Trophoblast cell (in vitro differentiated cells and primary cell): ENCODE data around the gene POU6F2.

Experiments used
- DNase-seq, 2 donors: peaks; one replicate each; pipeline ENCODE4 v3.0.0-alpha.2; 2016
- H2AFZ ChIP-seq: 2 replicates; pipeline ENCODE4 v1.6.1; 2013; ENCODE audit warnings: low read length, moderate library complexity, mild to moderate bottlenecking; ENCODE audit not compliant: insufficient read depth, poor library complexity
- H2AK5ac ChIP-seq: 2 replicates; pipeline ENCODE4 v1.6.1; 2013; ENCODE audit warnings: mild to moderate bottlenecking, low read length
- H2BK120ac ChIP-seq: 2 replicates; pipeline ENCODE4 v1.6.1; 2013; ENCODE audit warnings: low read length, mild to moderate bottlenecking, moderate library complexity; ENCODE audit not compliant: insufficient read depth, poor library complexity
- H2BK12ac ChIP-seq: 2 replicates; pipeline ENCODE4 v1.6.1; 2013; ENCODE audit warnings: mild to moderate bottlenecking, low read length, moderate library complexity
- H2BK5ac ChIP-seq: 2 replicates; pipeline ENCODE4 v1.6.1; 2013; ENCODE audit warnings: low read length, low read depth, moderate library complexity, mild to moderate bottlenecking; ENCODE audit not compliant: poor library complexity
- H3K14ac ChIP-seq: 2 replicates; pipeline ENCODE4 v1.6.1; 2013; ENCODE audit warnings: mild to moderate bottlenecking, low read length
- H3K18ac ChIP-seq: 2 replicates; pipeline ENCODE4 v1.6.1; 2013; ENCODE audit warnings: mild to moderate bottlenecking, low read length
- H3K23ac ChIP-seq: 2 replicates; pipeline ENCODE4 v1.6.1; 2013; ENCODE audit warnings: low read length
- H3K27ac ChIP-seq: 2 replicates; pipeline ENCODE4 v1.5.1; 2013; ENCODE audit warnings: low read depth, mild to moderate bottlenecking, inconsistent platforms, low read length, moderate library complexity
- H3K27me3 ChIP-seq: 2 replicates; pipeline ENCODE4 v1.6.1; 2013; ENCODE audit warnings: inconsistent platforms, mild to moderate bottlenecking, low read length, moderate library complexity; ENCODE audit not compliant: insufficient read depth
- H3K36me3 ChIP-seq, 2 experiments: 1 replicate in 1 of 2; 2 replicates in 1 of 2; pipeline ENCODE4 v1.6.1; 2013; ENCODE audit warnings: low read length in 2 of 2, mild to moderate bottlenecking in 2 of 2, moderate library complexity in 1 of 2; ENCODE audit not compliant: insufficient read depth in 2 of 2, control insufficient read depth in 1 of 2
- H3K4ac ChIP-seq: 2 replicates; pipeline ENCODE4 v1.6.1; 2013; ENCODE audit warnings: low read depth, mild to moderate bottlenecking, low read length, moderate library complexity
- H3K4me1 ChIP-seq, 2 experiments: 1 replicate in 1 of 2; 2 replicates in 1 of 2; pipeline ENCODE4 v1.6.1; 2013; ENCODE audit warnings: low read length in 2 of 2, mild to moderate bottlenecking in 2 of 2, moderate library complexity in 1 of 2; ENCODE audit not compliant: insufficient read depth in 2 of 2, control insufficient read depth in 1 of 2
- H3K4me2 ChIP-seq: 2 replicates; pipeline ENCODE4 v1.6.1; 2013; ENCODE audit warnings: inconsistent platforms, mild to moderate bottlenecking, low read length, moderate library complexity
- H3K4me3 ChIP-seq: 2 replicates; pipeline ENCODE4 v1.5.1; 2013; ENCODE audit warnings: mild to moderate bottlenecking, low read depth, low read length, inconsistent platforms
- H3K79me1 ChIP-seq: one replicate; pipeline ENCODE4 v1.6.1; 2013; ENCODE audit warnings: low read length
- H3K79me2 ChIP-seq: 2 replicates; pipeline ENCODE4 v1.6.1; 2013; ENCODE audit warnings: low read length, mild to moderate bottlenecking; ENCODE audit not compliant: control insufficient read depth, insufficient read depth, poor library complexity
- H3K9ac ChIP-seq: 2 replicates; pipeline ENCODE4 v1.6.1; 2013; ENCODE audit warnings: mild to moderate bottlenecking, low read length
- H3K9me3 ChIP-seq: 2 replicates; pipeline ENCODE4 v1.6.1; 2013; ENCODE audit warnings: low read depth, mild to moderate bottlenecking, control low read depth, inconsistent platforms, low read length; ENCODE audit not compliant: insufficient read depth
- H4K12ac ChIP-seq: 2 replicates; pipeline ENCODE4 v1.6.1; 2013; ENCODE audit warnings: low read depth, mild to moderate bottlenecking, low read length, moderate library complexity
- H4K8ac ChIP-seq: 2 replicates; pipeline ENCODE4 v1.6.1; 2013; ENCODE audit warnings: low read depth, mild to moderate bottlenecking, low read length, moderate library complexity
- H4K91ac ChIP-seq: one replicate; pipeline ENCODE4 v1.6.1; 2013; ENCODE audit warnings: low read depth, mild to moderate bottlenecking, low read length, moderate library complexity
- WGBS: extraction: QIAGEN DNeasy Blood & Tissue Kit; methylation state at CpG from one replicate; pipeline ENCODE4 v1.1.7; 2013; ENCODE audit warnings: missing lambda C conversion rate; ENCODE audit not compliant: insufficient read length, insufficient coverage; ENCODE audit errors: extremely low coverage; 5-methylcytosine and 5-hydroxymethylcytosine counted together

POU6F2 gene

DNA sequence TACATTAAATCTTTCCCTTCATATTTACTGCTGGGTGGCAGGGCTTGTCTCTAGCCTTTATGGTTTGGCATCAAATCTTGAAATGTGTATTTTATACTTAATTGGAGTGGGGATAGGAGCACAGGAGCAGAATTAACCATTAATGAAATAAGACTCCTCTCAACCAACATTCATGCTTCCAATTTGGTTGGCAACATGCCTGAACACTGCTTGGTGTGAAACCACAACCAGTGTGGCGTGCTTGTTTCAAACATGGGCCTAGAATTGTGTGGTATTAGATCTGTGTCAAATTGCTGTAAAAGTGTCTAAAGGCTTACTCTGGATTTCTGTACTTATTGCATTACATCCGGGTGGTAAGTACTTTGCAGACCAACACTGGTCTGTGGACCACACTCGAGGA lies 43.7 kb upstream of the POU6F2 start:
- no peak overlapping the region for H2AK5ac ChIP-seq
- H3K36me3 ChIP-seq = no peaks in the 10 kb centered on the region
- no peak overlapping the region for H3K4ac ChIP-seq
- H3K14ac ChIP-seq = no peak overlapping the region
- DNase-seq = no peak
- H3K18ac ChIP-seq = no peak overlapping the region
- no peak overlapping the region for H2BK5ac ChIP-seq
- no peak overlapping the region for H3K27ac ChIP-seq
- no peak overlapping the region for H2BK12ac ChIP-seq
- no peak overlapping the region for H3K9ac ChIP-seq
- peaks cover 0 to 3% of the 10 kb centered on the region in 2 experiments for H3K4me1 ChIP-seq
- no peaks in the 10 kb centered on the region for H3K79me1 ChIP-seq
- no peaks in the 10 kb centered on the region for H3K79me2 ChIP-seq
- H4K8ac ChIP-seq = no peak overlapping the region
- no peak overlapping the region for H2AFZ ChIP-seq
- no peak overlapping the region for H2BK120ac ChIP-seq
- no peak overlapping the region for H3K4me3 ChIP-seq
- no CpG with 5 or more reads among the region's 3 CpGs for WGBS
- no peaks in the 10 kb centered on the region for H3K9me3 ChIP-seq
- H3K23ac ChIP-seq = no peak overlapping the region
- H3K4me2 ChIP-seq = no peak overlapping the region
- no peak overlapping the region for H4K91ac ChIP-seq
- H4K12ac ChIP-seq = no peak overlapping the region
- H3K27me3 ChIP-seq = no peaks in the 10 kb centered on the region

DNA sequence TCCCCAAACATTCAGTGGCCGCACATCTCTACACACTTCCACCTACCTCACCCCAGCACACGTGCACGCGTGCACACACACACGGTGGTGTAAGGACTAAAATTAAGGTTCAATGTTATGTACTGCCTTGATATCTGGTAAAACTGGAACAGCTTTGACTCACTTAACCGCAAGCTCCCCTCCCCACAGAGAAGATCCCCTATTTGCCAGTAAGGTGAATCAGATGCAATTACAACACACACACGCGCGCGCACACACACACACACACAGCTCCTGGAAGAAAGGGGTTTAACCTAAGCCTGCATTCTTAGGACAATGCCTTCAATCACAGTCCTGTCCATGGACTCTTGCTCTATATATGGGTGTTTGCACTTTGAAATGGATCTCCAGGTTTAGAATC lies 43.2 kb upstream of the POU6F2 start:
- Histone ChIP-seq H3K23ac (no peak overlapping the region), H4K8ac (no peak overlapping the region), H3K27me3 (no peaks in the 10 kb centered on the region), H3K9ac (no peak overlapping the region), H3K14ac (no peak overlapping the region), H3K4me3 (no peak overlapping the region), H3K4me1 (peaks cover 0 to 3% of the 10 kb centered on the region in 2 experiments), H2AFZ (no peak overlapping the region), H2BK12ac (no peak overlapping the region), H3K79me1 (no peaks in the 10 kb centered on the region), H3K9me3 (no peaks in the 10 kb centered on the region), H3K79me2 (no peaks in the 10 kb centered on the region), H4K12ac (no peak overlapping the region), H3K27ac (no peak overlapping the region), H2BK5ac (no peak overlapping the region), H4K91ac (no peak overlapping the region), H3K4ac (no peak overlapping the region), H3K18ac (no peak overlapping the region), H2BK120ac (no peak overlapping the region), H3K4me2 (no peak overlapping the region), H2AK5ac (no peak overlapping the region), H3K36me3 (no peaks in the 10 kb centered on the region)
- no CpG with 5 or more reads among the region's 10 CpGs for WGBS
- no peak for DNase-seq

DNA sequence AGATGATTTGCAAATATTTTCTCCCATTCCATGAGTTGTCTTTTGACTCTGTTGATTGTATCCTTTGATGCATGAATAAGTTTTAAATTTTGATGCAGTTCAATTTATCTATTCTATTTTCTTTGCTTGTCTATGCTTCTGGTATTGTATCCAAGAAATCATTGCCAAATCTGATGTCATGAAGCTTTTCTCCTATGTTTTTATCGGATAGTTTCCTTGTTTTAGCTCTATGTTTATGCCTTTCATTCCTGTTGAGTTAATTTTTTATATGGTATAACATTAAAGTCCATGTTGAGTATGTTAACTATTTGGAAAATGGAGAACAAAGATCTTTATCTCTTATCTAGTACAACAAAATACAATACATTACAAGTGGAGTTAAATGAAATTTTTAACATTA lies 41.1 kb upstream of the POU6F2 start:
- Histone ChIP-seq H3K36me3 (no peaks in the 10 kb centered on the region), H3K18ac (no peak overlapping the region), H3K23ac (no peak overlapping the region), H3K79me2 (no peaks in the 10 kb centered on the region), H2BK120ac (no peak overlapping the region), H3K9me3 (no peaks in the 10 kb centered on the region), H4K12ac (no peak overlapping the region), H2AFZ (no peak overlapping the region), H2BK5ac (no peak overlapping the region), H3K4me2 (no peak overlapping the region), H3K79me1 (no peaks in the 10 kb centered on the region), H2BK12ac (no peak overlapping the region), H4K91ac (no peak overlapping the region), H3K27ac (no peak overlapping the region), H4K8ac (no peak overlapping the region), H3K4me1 (peaks cover 0 to 3% of the 10 kb centered on the region in 2 experiments), H3K4me3 (no peak overlapping the region), H3K27me3 (no peaks in the 10 kb centered on the region), H3K14ac (no peak overlapping the region), H3K4ac (no peak overlapping the region), H2AK5ac (no peak overlapping the region), H3K9ac (no peak overlapping the region)
- no CpG with 5 or more reads among the region's 1 CpG for WGBS
- DNase-seq = no peak

GRCh38 chr7:38938001-38938485 lies 39.7 kb upstream of the POU6F2 start:
- H3K4me2 ChIP-seq = no peak overlapping the region
- H3K9ac ChIP-seq = no peak overlapping the region
- DNase-seq = no peak
- no peak overlapping the region for H2AFZ ChIP-seq
- no peak overlapping the region for H3K4me3 ChIP-seq
- H3K36me3 ChIP-seq = no peaks in the 10 kb centered on the region
- no peaks in the 10 kb centered on the region for H3K27me3 ChIP-seq
- H3K23ac ChIP-seq = no peak overlapping the region
- H3K4me1 ChIP-seq = peaks cover 0 to 3% of the 10 kb centered on the region in 2 experiments
- H3K18ac ChIP-seq = no peak overlapping the region
- H2AK5ac ChIP-seq = no peak overlapping the region
- WGBS = no CpG with 5 or more reads among the region's 1 CpG
- no peak overlapping the region for H2BK5ac ChIP-seq
- H2BK12ac ChIP-seq = no peak overlapping the region
- H3K9me3 ChIP-seq = no peaks in the 10 kb centered on the region
- no peaks in the 10 kb centered on the region for H3K79me2 ChIP-seq
- no peak overlapping the region for H2BK120ac ChIP-seq
- H4K91ac ChIP-seq = no peak overlapping the region
- no peak overlapping the region for H3K4ac ChIP-seq
- no peak overlapping the region for H4K12ac ChIP-seq
- H4K8ac ChIP-seq = no peak overlapping the region
- H3K79me1 ChIP-seq = no peaks in the 10 kb centered on the region
- H3K27ac ChIP-seq = no peak overlapping the region
- H3K14ac ChIP-seq = no peak overlapping the region
